Neural progenitor cell (in vitro differentiated cells): Measurements from ENCODE around the gene TRIM25. TPM values are rescaled to one million over a fixed set of nuclear protein-coding genes. Genes with fewer than 3 reads are reported as not detected.

Source experiments
- DNase-seq: peaks from one replicate; pipeline ENCODE4 v3.0.0-alpha.2; 2016; ENCODE audit warnings: low spot score
- H2AFZ ChIP-seq: fragments of 200-600 bp; sonication (generic); replicated peaks from 2 replicates; pipeline ENCODE4 v1.6.1; 2016; ENCODE audit warnings: antibody characterized with exemption
- H3F3A ChIP-seq: fragments of 200-600 bp; sonication (generic); 2 replicates; pipeline ENCODE4 v1.6.1; 2016; ENCODE audit warnings: antibody characterized with exemption, low read depth
- H3K27ac ChIP-seq: fragments of 200-600 bp; sonication (generic); 2 replicates; pipeline ENCODE4 v1.5.1; 2016; ENCODE audit warnings: mild to moderate bottlenecking
- H3K27me3 ChIP-seq: fragments of 200-600 bp; sonication (generic); 2 replicates; pipeline ENCODE4 v1.6.1; 2016; ENCODE audit warnings: mild to moderate bottlenecking, moderate library complexity
- H3K36me3 ChIP-seq: fragments of 200-600 bp; sonication (generic); 2 replicates; pipeline ENCODE4 v1.5.1; 2016
- H3K4me1 ChIP-seq: fragments of 200-600 bp; sonication (generic); 2 replicates; pipeline ENCODE4 v1.6.1; 2016; ENCODE audit warnings: mixed run types
- H3K4me2 ChIP-seq: fragments of 200-600 bp; sonication (generic); 2 replicates; pipeline ENCODE4 v1.6.1; 2016
- H3K4me3 ChIP-seq: fragments of 200-600 bp; sonication (generic); 2 replicates; pipeline ENCODE4 v1.5.1; 2016
- H3K79me2 ChIP-seq: fragments of 200-600 bp; sonication (generic); 2 replicates; pipeline ENCODE4 v1.6.1; 2016; ENCODE audit warnings: low read depth
- H3K9ac ChIP-seq: fragments of 200-600 bp; sonication (generic); 2 replicates; pipeline ENCODE4 v1.6.1; 2016
- H3K9me3 ChIP-seq: fragments of 200-600 bp; sonication (generic); 2 replicates; pipeline ENCODE4 v1.5.1; 2016; ENCODE audit warnings: low read depth
- H4K20me1 ChIP-seq: fragments of 200-600 bp; sonication (generic); 2 replicates; pipeline ENCODE4 v1.6.1; 2016; ENCODE audit warnings: low read depth
- H3K27ac Mint-ChIP-seq: 3 replicates; pipeline ENCODE4 v1.8.0; 2021; ENCODE audit warnings: mixed read lengths
- H3K27me3 Mint-ChIP-seq: 2 replicates; pipeline ENCODE4 v1.8.0; 2022; ENCODE audit warnings: low read depth, mild to moderate bottlenecking, inconsistent platforms, moderate library complexity, mixed read lengths; ENCODE audit not compliant: insufficient read depth
- H3K36me3 Mint-ChIP-seq: 3 replicates; pipeline ENCODE4 v1.8.0; 2021; ENCODE audit warnings: mixed read lengths
- H3K4me1 Mint-ChIP-seq: 3 replicates; pipeline ENCODE4 v1.8.0; 2021; ENCODE audit warnings: mixed read lengths
- H3K4me3 Mint-ChIP-seq: 3 replicates; pipeline ENCODE4 v1.8.0; 2021; ENCODE audit warnings: mild to moderate bottlenecking, moderate library complexity, mixed read lengths
- H3K9me3 Mint-ChIP-seq: 3 replicates; pipeline ENCODE4 v1.8.0; 2020; ENCODE audit warnings: mixed read lengths
- CTCF ChIP-seq: fragments of 200-600 bp; sonication (generic); IDR thresholded peaks from 2 replicates; pipeline ENCODE4 v1.5.1; 2017; ENCODE audit warnings: antibody characterized with exemption, mild to moderate bottlenecking
- EZH2 ChIP-seq: fragments of 200-600 bp; sonication (generic); IDR thresholded peaks from 2 replicates; pipeline ENCODE4 v1.6.1; 2017; ENCODE audit warnings: antibody characterized with exemption, mild to moderate bottlenecking, moderate library complexity
- EZH2phosphoT487 ChIP-seq: fragments of 200-600 bp; sonication (generic); IDR thresholded peaks from 2 replicates; pipeline ENCODE4 v1.6.1; 2017; ENCODE audit warnings: antibody characterized with exemption
- total RNA-seq: library from RNA; depleted of rRNA; stranded (reverse); fragments of >200 nt; gene quantifications from 2 replicates; pipeline ENCODE4 v1.2.3, GENCODE V29; 2015; ENCODE audit warnings: low replicate concordance

Gene TRIM25
- total RNA-seq, 1 donor from 2014 or later, result 7.6 TPM

GRCh38 chr17:56934280-56934679 is 20.4 kb upstream of the TRIM25 start:
- Histone ChIP-seq H3F3A (no peaks in the 10 kb centered on the region), H3K4me1 (no peaks in the 10 kb centered on the region), H3K4me3 (no peak overlapping the region), H2AFZ (no peak overlapping the region), H4K20me1 (no peaks in the 10 kb centered on the region), H3K79me2 (no peaks in the 10 kb centered on the region), H3K4me2 (no peak overlapping the region), H3K27me3 (no peaks in the 10 kb centered on the region), H3K27ac (no peak overlapping the region), H3K9me3 (peaks cover 19% of the 10 kb centered on the region), H3K9ac (no peak overlapping the region), H3K36me3 (peaks cover 12% of the 10 kb centered on the region)
- peaks cover 28% of the 10 kb centered on the region for H3K9me3 Mint-ChIP-seq
- no peak overlapping the region for H3K27ac Mint-ChIP-seq
- no peaks in the 10 kb centered on the region for H3K4me1 Mint-ChIP-seq
- H3K4me3 Mint-ChIP-seq, result no peak overlapping the region
- peaks cover 49% of the 10 kb centered on the region for H3K36me3 Mint-ChIP-seq
- TF ChIP-seq EZH2, result no peak
- TF ChIP-seq EZH2phosphoT487, result no peak
- TF ChIP-seq CTCF, result no peak
- peaks cover 3% of the 10 kb centered on the region for H3K27me3 Mint-ChIP-seq
- DNase-seq, result no peak

GRCh38 chr17:56933868-56934267 is 20.0 kb upstream of the TRIM25 start:
- Histone ChIP-seq H3K27ac (no peak overlapping the region), H2AFZ (no peak overlapping the region), H3K79me2 (no peaks in the 10 kb centered on the region), H4K20me1 (no peaks in the 10 kb centered on the region), H3K36me3 (peaks cover 9% of the 10 kb centered on the region), H3K9ac (no peak overlapping the region), H3K4me3 (no peak overlapping the region), H3K9me3 (peaks cover 22% of the 10 kb centered on the region), H3K4me1 (no peaks in the 10 kb centered on the region), H3K27me3 (no peaks in the 10 kb centered on the region), H3K4me2 (no peak overlapping the region), H3F3A (no peaks in the 10 kb centered on the region)
- Mint-ChIP-seq H3K9me3 (peaks cover 31% of the 10 kb centered on the region), H3K27me3 (peaks cover 3% of the 10 kb centered on the region), H3K27ac (no peak overlapping the region), H3K36me3 (peaks cover 48% of the 10 kb centered on the region), H3K4me1 (no peaks in the 10 kb centered on the region), H3K4me3 (no peak overlapping the region)
- no peak for TF ChIP-seq EZH2
- no peak for TF ChIP-seq EZH2phosphoT487
- no peak for TF ChIP-seq CTCF
- DNase-seq, result no peak

- TF ChIP-seq EZH2 (no peak), CTCF (no peak), EZH2phosphoT487 (no peak)
- H3K4me3 Mint-ChIP-seq, result no peak overlapping the region
- no peaks in the 10 kb centered on the region for H3F3A ChIP-seq
- no peaks in the 10 kb centered on the region for H3K4me1 Mint-ChIP-seq
- no peaks in the 10 kb centered on the region for H3K4me1 ChIP-seq
- H3K4me3 ChIP-seq, result no peak overlapping the region
- DNase-seq, result no peak
- H3K36me3 Mint-ChIP-seq, result peaks cover 42% of the 10 kb centered on the region
- H3K27ac Mint-ChIP-seq, result no peak overlapping the region
- peaks cover 28% of the 10 kb centered on the region for H3K9me3 ChIP-seq
- no peak overlapping the region for H3K27ac ChIP-seq
- H3K9ac ChIP-seq, result no peak overlapping the region
- no peaks in the 10 kb centered on the region for H4K20me1 ChIP-seq
- no peak overlapping the region for H3K4me2 ChIP-seq
- peaks cover 34% of the 10 kb centered on the region for H3K9me3 Mint-ChIP-seq
- H3K36me3 ChIP-seq, result peaks cover 7% of the 10 kb centered on the region
- H3K79me2 ChIP-seq, result no peaks in the 10 kb centered on the region
- H3K27me3 Mint-ChIP-seq, result peaks cover 3% of the 10 kb centered on the region
- H2AFZ ChIP-seq, result no peak overlapping the region
- no peaks in the 10 kb centered on the region for H3K27me3 ChIP-seq
These were observed 19.4 kb upstream of the TRIM25 start for GRCh38 chr17:56933151-56933745.
